SU-DHL-6 (cell line): Measurements from ENCODE around the gene TMEM79.

Experiments
- EZH2phosphoT487 ChIP-seq: fragments of 200-600 bp; sonication (generic), shearing (Covaris generic); conservative IDR thresholded peaks from 2 replicates; pipeline ENCODE4 v1.6.1; 2018; ENCODE audit warnings: mild to moderate bottlenecking, antibody characterized with exemption, low read length, moderate library complexity, mixed read lengths
- TF ChIP-seq, protein P1 (sequence below): fragments of 200-600 bp; sonication (generic); IDR thresholded peaks from one replicate; pipeline ENCODE4 v1.5.1; 2017; ENCODE audit warnings: antibody characterized with exemption, mild to moderate bottlenecking, low read length, moderate library complexity; ENCODE audit not compliant: insufficient read depth, poor library complexity, severe bottlenecking

DNA sequence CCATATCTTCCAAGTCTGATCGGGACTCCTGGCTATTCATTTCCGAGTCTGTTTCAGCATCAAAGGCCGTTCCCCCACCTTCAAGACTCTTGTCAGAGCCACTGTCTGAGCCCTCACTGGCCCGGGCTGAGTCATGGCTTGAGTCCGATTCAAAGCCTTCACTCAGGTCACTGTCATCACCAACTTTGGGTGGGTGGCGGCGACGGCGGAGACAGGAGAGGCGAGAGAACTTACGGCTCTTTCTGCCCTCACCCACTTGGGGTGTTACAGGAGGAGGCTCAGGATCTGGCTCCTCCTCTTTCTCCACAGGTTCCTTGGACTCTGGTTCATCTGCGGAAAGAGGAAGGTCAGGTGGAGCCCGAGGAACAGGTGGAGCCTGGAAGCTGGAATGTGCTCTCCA, 18.1 kb upstream of the TMEM79 start:
- TF ChIP-seq, protein P1, sequence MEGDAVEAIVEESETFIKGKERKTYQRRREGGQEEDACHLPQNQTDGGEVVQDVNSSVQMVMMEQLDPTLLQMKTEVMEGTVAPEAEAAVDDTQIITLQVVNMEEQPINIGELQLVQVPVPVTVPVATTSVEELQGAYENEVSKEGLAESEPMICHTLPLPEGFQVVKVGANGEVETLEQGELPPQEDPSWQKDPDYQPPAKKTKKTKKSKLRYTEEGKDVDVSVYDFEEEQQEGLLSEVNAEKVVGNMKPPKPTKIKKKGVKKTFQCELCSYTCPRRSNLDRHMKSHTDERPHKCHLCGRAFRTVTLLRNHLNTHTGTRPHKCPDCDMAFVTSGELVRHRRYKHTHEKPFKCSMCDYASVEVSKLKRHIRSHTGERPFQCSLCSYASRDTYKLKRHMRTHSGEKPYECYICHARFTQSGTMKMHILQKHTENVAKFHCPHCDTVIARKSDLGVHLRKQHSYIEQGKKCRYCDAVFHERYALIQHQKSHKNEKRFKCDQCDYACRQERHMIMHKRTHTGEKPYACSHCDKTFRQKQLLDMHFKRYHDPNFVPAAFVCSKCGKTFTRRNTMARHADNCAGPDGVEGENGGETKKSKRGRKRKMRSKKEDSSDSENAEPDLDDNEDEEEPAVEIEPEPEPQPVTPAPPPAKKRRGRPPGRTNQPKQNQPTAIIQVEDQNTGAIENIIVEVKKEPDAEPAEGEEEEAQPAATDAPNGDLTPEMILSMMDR = no peak
- TF ChIP-seq EZH2phosphoT487 = no peak
